GM18909 (cell line): Measurements from ENCODE around the gene PTGIS.

Experiments used
- ATAC-seq: cut with Tn5 transposase; IDR thresholded peaks from one replicate; pipeline ENCODE4 v1.9.1; 2021; ENCODE audit warnings: mild to moderate bottlenecking; ENCODE audit not compliant: unreplicated experiment, poor library complexity

PTGIS gene

GRCh38 chr20:49561806-49562205 lies 6.1 kb downstream of the PTGIS start:
- no peak for ATAC-seq

GRCh38 chr20:49561256-49561655 lies 6.7 kb downstream of the PTGIS start:
- no peak for ATAC-seq

- ATAC-seq, result no peak
Measured at GRCh38 chr20:49560646-49561045, 7.3 kb downstream of the PTGIS start.

- no peak for ATAC-seq
Measured at GRCh38 chr20:49560186-49560585, 7.8 kb downstream of the PTGIS start.

- ATAC-seq, result no peak
Measured at GRCh38 chr20:49559411-49560081, 8.4 kb downstream of the PTGIS start.

- no peak for ATAC-seq
Measured at GRCh38 chr20:49558826-49559225, 9.1 kb downstream of the PTGIS start.

- no peak for ATAC-seq
Measured at GRCh38 chr20:49557449-49557848, 10.5 kb downstream of the PTGIS start.

GRCh38 chr20:49556621-49557020 lies 11.3 kb downstream of the PTGIS start:
- ATAC-seq, result no peak

- ATAC-seq, result no peak
Measured at GRCh38 chr20:49549801-49550551, 18.0 kb downstream of the PTGIS start.

GRCh38 chr20:49548371-49548947 lies 19.5 kb downstream of the PTGIS start:
- ATAC-seq, result no peak

GRCh38 chr20:49545572-49545971 lies 22.4 kb downstream of the PTGIS start:
- no peak for ATAC-seq

- no peak for ATAC-seq
Measured at GRCh38 chr20:49544535-49544934, 23.4 kb downstream of the PTGIS start.

GRCh38 chr20:49543858-49544437 lies 24.0 kb downstream of the PTGIS start:
- ATAC-seq, result no peak

- no peak for ATAC-seq
Measured at GRCh38 chr20:49543071-49543857, 24.7 kb downstream of the PTGIS start.

- ATAC-seq, result no peak
Measured at GRCh38 chr20:49542514-49542991, 25.4 kb downstream of the PTGIS start.

- ATAC-seq, result no peak
Measured at GRCh38 chr20:49541733-49542513, 26.0 kb downstream of the PTGIS start.

GRCh38 chr20:49540687-49541435 lies 27.1 kb downstream of the PTGIS start:
- ATAC-seq, result no peak

GRCh38 chr20:49540232-49540620 lies 27.7 kb downstream of the PTGIS start:
- ATAC-seq, result no peak
